ENCODE measurements around the gene ATL3.
A peak's percentile ranks its signal among the peaks of the same experiment; 100 is the strongest.
"Not testable (repeated sequence)": the region's sequence is repeated elsewhere in the genome, so short reads cannot be mapped to it uniquely, and the experiment has no call there.

ATL3 gene

GRCh38 chr11:63590024-63590788, 81.0 kb downstream of the ATL3 start:
- Histone ChIP-seq H3K27ac (ENCODE audit: insufficient read depth in 1 of 2, low read depth in 1 of 2, low read length in 2 of 2, poor library complexity in 1 of 2, severe bottlenecking in 2 of 2) (no peak overlapping the region), H3K27me3 (replicated peaks in 2 of 5; ENCODE audit: control insufficient read depth in 4 of 5, insufficient read depth in 5 of 5, low read length in 4 of 5) (peaks cover 0 to 4% (median 0%) of the 10 kb centered on the region in 5 experiments), H3K36me3 (ENCODE audit: control insufficient read depth in 4 of 4, insufficient read depth in 4 of 4, low read length in 3 of 4) (no peaks in the 10 kb centered on the region), H3K4me1 (ENCODE audit: control extremely low read depth in 1 of 4, control insufficient read depth in 4 of 4, insufficient read depth in 4 of 4, low read length in 3 of 4) (no peaks in the 10 kb centered on the region), H3K9me3 (ENCODE audit: control extremely low read depth in 1 of 5, control insufficient read depth in 4 of 5, insufficient read depth in 2 of 5, low read depth in 1 of 5, low read length in 4 of 5) (no peaks in the 10 kb centered on the region), H3K4me3 (ENCODE audit: control insufficient read depth in 1 of 7, extremely low read depth in 1 of 7, insufficient read depth in 4 of 7, low read depth in 2 of 7, low read length in 6 of 7) (no peak overlapping the region)
- CTCF ChIA-PET = interaction anchor here (0.8 to 1.2 kb wide), 2 partner anchors 18 to 46 kb away, joined by 3 read pairs; no protein-coding TSS in a partner anchor
- WGBS (ENCODE audit: insufficient coverage) = over 99% methylated on average over 18 of the region's 18 CpGs
- no peak for DNase-seq
- POLR2A ChIA-PET = no interaction called here

GRCh38 chr11:63589000-63589399, 82.2 kb downstream of the ATL3 start:
- ChIA-PET POLR2A (no interaction called here), CTCF (interaction anchor here (0.7 kb wide), 1 partner anchor 51 kb away, joined by 3 read pairs; no protein-coding TSS in a partner anchor)
- no peak for DNase-seq
- H3K4me1 ChIP-seq (ENCODE audit: control extremely low read depth in 1 of 4, control insufficient read depth in 4 of 4, insufficient read depth in 4 of 4, low read length in 3 of 4) = no peaks in the 10 kb centered on the region
- 90% methylated on average over 2 of the region's 3 CpGs for WGBS (ENCODE audit: insufficient coverage)
- no peaks in the 10 kb centered on the region for H3K36me3 ChIP-seq (ENCODE audit: control insufficient read depth in 4 of 4, insufficient read depth in 4 of 4, low read length in 3 of 4)
- H3K27me3 ChIP-seq (replicated peaks in 2 of 5; ENCODE audit: control insufficient read depth in 4 of 5, insufficient read depth in 5 of 5, low read length in 4 of 5) = peaks cover 0 to 4% (median 0%) of the 10 kb centered on the region in 5 experiments
- no peak overlapping the region for H3K4me3 ChIP-seq (ENCODE audit: control insufficient read depth in 1 of 7, extremely low read depth in 1 of 7, insufficient read depth in 4 of 7, low read depth in 2 of 7, low read length in 6 of 7)
- no peaks in the 10 kb centered on the region for H3K9me3 ChIP-seq (ENCODE audit: control extremely low read depth in 1 of 5, control insufficient read depth in 4 of 5, insufficient read depth in 2 of 5, low read depth in 1 of 5, low read length in 4 of 5)
- no peak overlapping the region for H3K27ac ChIP-seq (ENCODE audit: insufficient read depth in 1 of 2, low read depth in 1 of 2, low read length in 2 of 2, poor library complexity in 1 of 2, severe bottlenecking in 2 of 2)

GRCh38 chr11:63586451-63587166, 84.6 kb downstream of the ATL3 start:
- CTCF ChIA-PET = interaction anchor here (1.5 kb wide), 1 partner anchor 20 kb away, joined by 4 read pairs; no protein-coding TSS in a partner anchor
- POLR2A ChIA-PET = no interaction called here
- Histone ChIP-seq H3K36me3 (ENCODE audit: control insufficient read depth in 4 of 4, insufficient read depth in 4 of 4, low read length in 3 of 4) (no peaks in the 10 kb centered on the region), H3K4me1 (ENCODE audit: control extremely low read depth in 1 of 4, control insufficient read depth in 4 of 4, insufficient read depth in 4 of 4, low read length in 3 of 4) (peaks cover 0 to 6% (median 5%) of the 10 kb centered on the region in 4 experiments), H3K4me3 (ENCODE audit: control insufficient read depth in 1 of 7, extremely low read depth in 1 of 7, insufficient read depth in 4 of 7, low read depth in 2 of 7, low read length in 6 of 7) (no peak overlapping the region), H3K9me3 (ENCODE audit: control extremely low read depth in 1 of 5, control insufficient read depth in 4 of 5, insufficient read depth in 2 of 5, low read depth in 1 of 5, low read length in 4 of 5) (peaks cover 0 to 3% (median 0%) of the 10 kb centered on the region in 5 experiments), H3K27me3 (replicated peaks in 2 of 5; ENCODE audit: control insufficient read depth in 4 of 5, insufficient read depth in 5 of 5, low read length in 4 of 5) (peaks cover 0 to 4% (median 0%) of the 10 kb centered on the region in 5 experiments), H3K27ac (ENCODE audit: insufficient read depth in 1 of 2, low read depth in 1 of 2, low read length in 2 of 2, poor library complexity in 1 of 2, severe bottlenecking in 2 of 2) (no peak overlapping the region)
- WGBS (ENCODE audit: insufficient coverage) = 94% methylated on average over 2 of the region's 6 CpGs
- DNase-seq = no peak

GRCh38 chr11:63583357-63583677, 87.9 kb downstream of the ATL3 start:
- H3K27ac ChIP-seq (ENCODE audit: insufficient read depth in 1 of 2, low read depth in 1 of 2, low read length in 2 of 2, poor library complexity in 1 of 2, severe bottlenecking in 2 of 2) = no peak overlapping the region

GRCh38 chr11:63581224-63581623, 90.0 kb downstream of the ATL3 start:
- peaks cover 1 to 16% (median 11%) of the 10 kb centered on the region in 5 experiments for H3K9me3 ChIP-seq (ENCODE audit: control extremely low read depth in 1 of 5, control insufficient read depth in 4 of 5, insufficient read depth in 2 of 5, low read depth in 1 of 5, low read length in 4 of 5)
- H3K4me1 ChIP-seq (ENCODE audit: control extremely low read depth in 1 of 4, control insufficient read depth in 4 of 4, insufficient read depth in 4 of 4, low read length in 3 of 4); CTCF ChIA-PET; H3K27ac ChIP-seq (ENCODE audit: insufficient read depth in 1 of 2, low read depth in 1 of 2, low read length in 2 of 2, poor library complexity in 1 of 2, severe bottlenecking in 2 of 2); H3K4me3 ChIP-seq (ENCODE audit: control insufficient read depth in 1 of 7, extremely low read depth in 1 of 7, insufficient read depth in 4 of 7, low read depth in 2 of 7, low read length in 6 of 7); H3K27me3 ChIP-seq (replicated peaks in 2 of 5; ENCODE audit: control insufficient read depth in 4 of 5, insufficient read depth in 5 of 5, low read length in 4 of 5); POLR2A ChIA-PET; H3K36me3 ChIP-seq (ENCODE audit: control insufficient read depth in 4 of 4, insufficient read depth in 4 of 4, low read length in 3 of 4): not testable (repeated sequence)
- peak in 2 of 3 donors; percentile 25 to 51 for DNase-seq
- WGBS (ENCODE audit: insufficient coverage) = 61% methylated on average over 5 of the region's 7 CpGs

More at GRCh38 chr11:63583357-63583677, 87.9 kb downstream of the ATL3 start:
- CTCF ChIA-PET = interaction anchor here (0.6 to 1.8 kb wide), 15 partner anchors 9 to 79 kb away, joined by 3 to 8 read pairs (median 4); partner anchors contain the start of gene PLAAT4
- Histone ChIP-seq H3K9me3 (ENCODE audit: control extremely low read depth in 1 of 5, control insufficient read depth in 4 of 5, insufficient read depth in 2 of 5, low read depth in 1 of 5, low read length in 4 of 5) (peaks cover 1 to 16% (median 11%) of the 10 kb centered on the region in 5 experiments), H3K27me3 (replicated peaks in 2 of 5; ENCODE audit: control insufficient read depth in 4 of 5, insufficient read depth in 5 of 5, low read length in 4 of 5) (no peaks in the 10 kb centered on the region), H3K4me3 (ENCODE audit: control insufficient read depth in 1 of 7, extremely low read depth in 1 of 7, insufficient read depth in 4 of 7, low read depth in 2 of 7, low read length in 6 of 7) (no peak overlapping the region), H3K4me1 (ENCODE audit: control extremely low read depth in 1 of 4, control insufficient read depth in 4 of 4, insufficient read depth in 4 of 4, low read length in 3 of 4) (peaks cover 0 to 6% (median 5%) of the 10 kb centered on the region in 4 experiments), H3K36me3 (ENCODE audit: control insufficient read depth in 4 of 4, insufficient read depth in 4 of 4, low read length in 3 of 4) (no peaks in the 10 kb centered on the region)
- POLR2A ChIA-PET = interaction anchor here (0.6 to 1.0 kb wide), 2 partner anchors 11 to 67 kb away, joined by 4 to 6 read pairs; no protein-coding TSS in a partner anchor
- DNase-seq = no peak

- H3K27ac ChIP-seq (ENCODE audit: insufficient read depth in 1 of 2, low read depth in 1 of 2, low read length in 2 of 2, poor library complexity in 1 of 2, severe bottlenecking in 2 of 2); H3K36me3 ChIP-seq (ENCODE audit: control insufficient read depth in 4 of 4, insufficient read depth in 4 of 4, low read length in 3 of 4); POLR2A ChIA-PET; CTCF ChIA-PET; DNase-seq; H3K4me3 ChIP-seq (ENCODE audit: control insufficient read depth in 1 of 7, extremely low read depth in 1 of 7, insufficient read depth in 4 of 7, low read depth in 2 of 7, low read length in 6 of 7); H3K27me3 ChIP-seq (replicated peaks in 2 of 5; ENCODE audit: control insufficient read depth in 4 of 5, insufficient read depth in 5 of 5, low read length in 4 of 5): not testable (repeated sequence)
- no CpG with 5 or more reads among the region's 3 CpGs for WGBS (ENCODE audit: insufficient coverage)
- H3K4me1 ChIP-seq (ENCODE audit: control extremely low read depth in 1 of 4, control insufficient read depth in 4 of 4, insufficient read depth in 4 of 4, low read length in 3 of 4) = peaks cover 0 to 19% (median 16%) of the 10 kb centered on the region in 4 experiments
- peaks cover 1 to 16% (median 11%) of the 10 kb centered on the region in 5 experiments for H3K9me3 ChIP-seq (ENCODE audit: control extremely low read depth in 1 of 5, control insufficient read depth in 4 of 5, insufficient read depth in 2 of 5, low read depth in 1 of 5, low read length in 4 of 5)
Measured at GRCh38 chr11:63578882-63579281, 92.3 kb downstream of the ATL3 start.
